ENCODE measurements around the gene PHLPP2.

DNA sequence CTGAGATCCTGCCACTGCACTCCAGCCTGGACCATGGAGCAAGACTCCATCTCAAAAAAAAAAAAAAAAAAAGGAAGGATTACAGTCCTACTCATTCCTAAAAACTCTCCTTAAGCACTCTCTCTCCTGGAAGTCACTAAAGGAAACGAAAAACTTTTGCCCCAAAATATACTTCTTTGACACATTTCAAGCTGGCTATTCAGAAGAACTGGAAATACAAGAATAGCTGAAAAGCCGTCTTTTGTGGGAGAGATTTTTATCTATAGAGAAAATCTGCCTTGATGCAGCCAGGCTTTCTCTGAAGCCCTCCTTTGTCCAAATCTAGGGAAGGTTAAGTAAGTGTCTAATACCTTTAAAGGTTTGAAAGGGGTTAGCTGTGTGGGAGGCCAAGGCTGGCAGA lies 115.4 kb downstream of the PHLPP2 start:
- TF ChIP-seq, protein P1, sequence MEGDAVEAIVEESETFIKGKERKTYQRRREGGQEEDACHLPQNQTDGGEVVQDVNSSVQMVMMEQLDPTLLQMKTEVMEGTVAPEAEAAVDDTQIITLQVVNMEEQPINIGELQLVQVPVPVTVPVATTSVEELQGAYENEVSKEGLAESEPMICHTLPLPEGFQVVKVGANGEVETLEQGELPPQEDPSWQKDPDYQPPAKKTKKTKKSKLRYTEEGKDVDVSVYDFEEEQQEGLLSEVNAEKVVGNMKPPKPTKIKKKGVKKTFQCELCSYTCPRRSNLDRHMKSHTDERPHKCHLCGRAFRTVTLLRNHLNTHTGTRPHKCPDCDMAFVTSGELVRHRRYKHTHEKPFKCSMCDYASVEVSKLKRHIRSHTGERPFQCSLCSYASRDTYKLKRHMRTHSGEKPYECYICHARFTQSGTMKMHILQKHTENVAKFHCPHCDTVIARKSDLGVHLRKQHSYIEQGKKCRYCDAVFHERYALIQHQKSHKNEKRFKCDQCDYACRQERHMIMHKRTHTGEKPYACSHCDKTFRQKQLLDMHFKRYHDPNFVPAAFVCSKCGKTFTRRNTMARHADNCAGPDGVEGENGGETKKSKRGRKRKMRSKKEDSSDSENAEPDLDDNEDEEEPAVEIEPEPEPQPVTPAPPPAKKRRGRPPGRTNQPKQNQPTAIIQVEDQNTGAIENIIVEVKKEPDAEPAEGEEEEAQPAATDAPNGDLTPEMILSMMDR (IDR thresholded peaks at IDR 0.05), result no peak
- TF ChIP-seq EP300 (IDR thresholded peaks at IDR 0.05; ENCODE audit: low read depth) (no peak), POLR2AphosphoS5 (IDR thresholded peaks at IDR 0.05) (no peak)
